ENCODE data around the gene MAML3. TPM values are rescaled to one million over a fixed set of nuclear protein-coding genes. Genes with fewer than 3 reads are reported as not detected.

The MAML3 gene
- total RNA-seq, 4 donors from 2014 or later = 16.1 to 40.0 (median 18.1) TPM

GRCh38 chr4:140019619-140020347, 134.2 kb downstream of the MAML3 start:
- 47 to 53% methylated on average over 3 of the region's 3 CpGs for WGBS, 2 donors (ENCODE audit: low coverage in 1 of 2)
- in situ Hi-C loops (cut with MboI; ENCODE audit: low pct_ligation_motif_present in 1 of 4, low pct_unique_long_range_greater_than_20kb in 1 of 4, low sequenced_read_pairs in 3 of 4) (loop anchor here in 3 of 4 donors (10.0 to 25.0 kb wide), 2 partner anchors 235 to 243 kb away; no protein-coding TSS in a partner anchor), intact Hi-C loops (cut with DNase I; ENCODE audit: low total_unique reads) (no loop called here)
- TF ChIP-seq POLR2A (IDR thresholded peaks at IDR 0.05) (no peak), POLR2AphosphoS5 (IDR thresholded peaks at IDR 0.05) (peak in 2 of 3 donors; percentile 48 to 49)
- Histone ChIP-seq H3K27me3 (no peaks in the 10 kb centered on the region), H3K9me3 (no peaks in the 10 kb centered on the region), H3K4me3 (no peak overlapping the region), H3K27ac (peak overlapping the region; percentile 78 to 85 (median 80)), H3K4me1 (peaks cover 8 to 46% (median 33%) of the 10 kb centered on the region in 4 donors), H3K36me3 (no peaks in the 10 kb centered on the region)
- DNase-seq = no peak

- no peak for TF ChIP-seq CTCF (IDR thresholded peaks at IDR 0.05)
- TF ChIP-seq POLR2A (IDR thresholded peaks at IDR 0.05) = no peak
- TF ChIP-seq EP300 (IDR thresholded peaks at IDR 0.05; ENCODE audit: low read depth) = no peak
- no peak for TF ChIP-seq POLR2AphosphoS5 (IDR thresholded peaks at IDR 0.05)
- H3K27ac ChIP-seq = peak overlapping the region; percentile 78 to 85 (median 80)
- H3K36me3 ChIP-seq = no peaks in the 10 kb centered on the region
- no peak for DNase-seq
- peaks cover 8 to 46% (median 33%) of the 10 kb centered on the region in 4 donors for H3K4me1 ChIP-seq
- no peaks in the 10 kb centered on the region for H3K27me3 ChIP-seq
- 29 to 49% methylated on average over 2 to 3 of the region's 3 CpGs for WGBS, 2 donors (ENCODE audit: low coverage in 1 of 2)
- in situ Hi-C loops (cut with MboI; ENCODE audit: low pct_ligation_motif_present in 1 of 4, low pct_unique_long_range_greater_than_20kb in 1 of 4, low sequenced_read_pairs in 3 of 4) = loop anchor here in 3 of 4 donors (10.0 to 25.0 kb wide), 2 partner anchors 236 to 243 kb away; no protein-coding TSS in a partner anchor
- H3K9me3 ChIP-seq = no peaks in the 10 kb centered on the region
- H3K4me3 ChIP-seq = no peak overlapping the region
- intact Hi-C loops (cut with DNase I; ENCODE audit: low total_unique reads) = no loop called here
These were observed 134.9 kb downstream of the MAML3 start for GRCh38 chr4:140018931-140019618.

GRCh38 chr4:140014284-140014683, 139.7 kb downstream of the MAML3 start:
- H3K4me1 ChIP-seq = peaks cover 5 to 35% (median 17%) of the 10 kb centered on the region in 4 donors
- 84 to 91% methylated on average over 3 to 5 of the region's 5 CpGs for WGBS, 2 donors (ENCODE audit: low coverage in 1 of 2)
- no peak overlapping the region for H3K27ac ChIP-seq
- TF ChIP-seq POLR2AphosphoS5 (IDR thresholded peaks at IDR 0.05) = no peak
- no peak for TF ChIP-seq POLR2A (IDR thresholded peaks at IDR 0.05)
- TF ChIP-seq EP300 (IDR thresholded peaks at IDR 0.05; ENCODE audit: low read depth) = no peak
- no peak for TF ChIP-seq CTCF (IDR thresholded peaks at IDR 0.05)
- intact Hi-C loops (cut with DNase I; ENCODE audit: low total_unique reads) = no loop called here
- no peaks in the 10 kb centered on the region for H3K36me3 ChIP-seq
- H3K4me3 ChIP-seq = no peak overlapping the region
- DNase-seq = no peak
- in situ Hi-C loops (cut with MboI; ENCODE audit: low pct_ligation_motif_present in 1 of 4, low pct_unique_long_range_greater_than_20kb in 1 of 4, low sequenced_read_pairs in 3 of 4) = loop anchor here (5.0 to 25.0 kb wide), 3 partner anchors 241 to 248 kb away; no protein-coding TSS in a partner anchor
- no peaks in the 10 kb centered on the region for H3K9me3 ChIP-seq
- no peaks in the 10 kb centered on the region for H3K27me3 ChIP-seq

GRCh38 chr4:140012688-140013486, 141.1 kb downstream of the MAML3 start:
- H3K9me3 ChIP-seq = no peaks in the 10 kb centered on the region
- H3K27me3 ChIP-seq = no peaks in the 10 kb centered on the region
- peak overlapping the region in 3 of 4 donors; percentile 16 to 53 (median 39) for H3K27ac ChIP-seq
- DNase-seq = peak; percentile 78
- intact Hi-C loops (cut with DNase I; ENCODE audit: low total_unique reads) (no loop called here), in situ Hi-C loops (cut with MboI; ENCODE audit: low pct_ligation_motif_present in 1 of 4, low pct_unique_long_range_greater_than_20kb in 1 of 4, low sequenced_read_pairs in 3 of 4) (loop anchor here (5.0 to 25.0 kb wide), 3 partner anchors 242 to 249 kb away; no protein-coding TSS in a partner anchor)
- H3K36me3 ChIP-seq = no peaks in the 10 kb centered on the region
- 47 to 54% methylated on average over 11 of the region's 11 CpGs for WGBS, 2 donors (ENCODE audit: low coverage in 1 of 2)
- H3K4me3 ChIP-seq = no peak overlapping the region
- TF ChIP-seq CTCF (IDR thresholded peaks at IDR 0.05) (peak; percentile 46 to 83 (median 65)), EP300 (IDR thresholded peaks at IDR 0.05; ENCODE audit: low read depth) (no peak), POLR2A (IDR thresholded peaks at IDR 0.05) (no peak), POLR2AphosphoS5 (IDR thresholded peaks at IDR 0.05) (peak in 1 of 3 donors; percentile 32)
- peaks cover 0 to 28% (median 8%) of the 10 kb centered on the region in 4 donors for H3K4me1 ChIP-seq

Measured in transverse colon (tissue), 4 donors.